IPS-18a (cell line): ENCODE measurements around the gene NNMT.

Source experiments
- H3K27ac ChIP-seq: one replicate; pipeline ENCODE4 v1.5.1; 2013; ENCODE audit warnings: low read length
- H3K27me3 ChIP-seq: one replicate; pipeline ENCODE4 v1.6.1; 2013; ENCODE audit warnings: mild to moderate bottlenecking, low read length; ENCODE audit not compliant: control insufficient read depth, insufficient read depth
- H3K36me3 ChIP-seq: one replicate; pipeline ENCODE4 v1.6.1; 2013; ENCODE audit warnings: low read depth, low read length; ENCODE audit not compliant: control insufficient read depth
- H3K4me1 ChIP-seq: one replicate; pipeline ENCODE4 v1.6.1; 2013; ENCODE audit warnings: low read depth, low read length; ENCODE audit not compliant: control insufficient read depth
- H3K4me3 ChIP-seq: one replicate; pipeline ENCODE4 v1.5.1; 2013; ENCODE audit warnings: low read length
- H3K9ac ChIP-seq: one replicate; pipeline ENCODE4 v1.6.1; 2013; ENCODE audit warnings: mild to moderate bottlenecking, low read length, moderate library complexity
- H3K9me3 ChIP-seq: one replicate; pipeline ENCODE4 v1.6.1; 2013; ENCODE audit warnings: low read depth, low read length; ENCODE audit not compliant: control insufficient read depth

NNMT gene

GRCh38 chr11:114302663-114303062 lies 6.5 kb downstream of the NNMT start:
- Histone ChIP-seq H3K9ac (no peak overlapping the region), H3K4me1 (no peaks in the 10 kb centered on the region), H3K27ac (no peak overlapping the region), H3K36me3 (no peaks in the 10 kb centered on the region), H3K27me3 (no peaks in the 10 kb centered on the region), H3K9me3 (peaks cover 4% of the 10 kb centered on the region), H3K4me3 (no peak overlapping the region)

GRCh38 chr11:114304065-114304464 lies 7.9 kb downstream of the NNMT start:
- H3K9me3 ChIP-seq = peaks cover 4% of the 10 kb centered on the region
- no peaks in the 10 kb centered on the region for H3K36me3 ChIP-seq
- H3K27ac ChIP-seq = no peak overlapping the region
- no peak overlapping the region for H3K4me3 ChIP-seq
- H3K4me1 ChIP-seq = no peaks in the 10 kb centered on the region
- no peaks in the 10 kb centered on the region for H3K27me3 ChIP-seq
- no peak overlapping the region for H3K9ac ChIP-seq

- H3K9ac ChIP-seq = no peak overlapping the region
- H3K4me1 ChIP-seq = no peaks in the 10 kb centered on the region
Observed at GRCh38 chr11:114304969-114305368, 8.8 kb downstream of the NNMT start.

DNA sequence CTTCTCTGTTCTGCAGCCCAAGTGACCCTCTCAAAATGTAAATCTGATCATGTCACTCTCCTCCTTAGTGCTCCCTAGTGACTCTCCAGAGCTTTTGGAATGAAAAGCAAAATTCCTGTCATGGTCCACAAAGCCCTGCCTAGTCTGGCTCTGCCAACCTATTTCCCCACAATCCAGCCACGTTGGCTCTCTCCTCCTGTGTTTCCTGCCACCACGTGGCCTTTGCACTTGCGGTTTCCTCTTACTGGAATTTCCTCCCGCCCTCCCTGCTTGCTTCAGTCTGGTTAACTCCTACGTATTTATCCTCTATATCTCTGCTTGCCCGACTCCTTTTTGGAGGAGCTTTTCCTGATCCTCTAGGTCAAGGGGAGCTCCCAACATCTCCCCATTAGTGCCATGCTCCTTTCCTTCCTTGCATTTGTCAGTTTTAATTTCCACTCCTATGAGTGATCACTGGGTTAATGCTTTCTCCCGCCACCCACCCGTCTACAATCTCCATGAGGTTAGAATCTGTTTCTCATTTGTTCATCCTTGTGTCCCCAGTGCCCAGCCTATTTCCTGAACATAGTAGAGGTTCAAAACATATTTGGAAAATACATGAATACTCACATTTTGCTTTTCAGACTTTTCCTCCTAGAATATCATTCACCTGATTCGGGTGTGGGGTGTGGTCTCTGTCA lies 11.5 kb downstream of the NNMT start:
- H3K4me1 ChIP-seq = no peaks in the 10 kb centered on the region
- H3K27me3 ChIP-seq = no peaks in the 10 kb centered on the region

More at GRCh38 chr11:114304969-114305368, 8.8 kb downstream of the NNMT start:
- Histone ChIP-seq H3K36me3 (no peaks in the 10 kb centered on the region), H3K9me3 (peaks cover 4% of the 10 kb centered on the region), H3K27ac (no peak overlapping the region), H3K4me3 (no peak overlapping the region), H3K27me3 (no peaks in the 10 kb centered on the region)

DNA sequence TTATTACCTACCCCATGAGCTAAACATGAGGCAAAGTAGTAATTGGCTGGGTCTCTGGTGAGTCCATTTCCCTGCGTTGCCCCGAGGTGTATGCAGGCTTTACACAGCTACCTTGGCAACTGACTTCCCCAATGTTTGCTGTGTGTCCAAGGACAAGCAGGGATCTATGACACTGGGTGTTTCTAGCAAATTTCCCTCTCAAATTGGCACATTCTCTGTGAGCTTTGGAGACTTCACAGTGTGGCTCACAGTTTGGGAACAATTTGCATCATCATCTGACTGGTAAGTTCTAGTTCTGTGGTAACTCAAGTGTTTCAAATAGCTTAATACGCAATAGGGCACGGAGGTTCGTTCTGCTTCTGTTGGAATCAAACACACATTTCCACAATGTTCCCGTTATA lies 12.5 kb downstream of the NNMT start:
- no peaks in the 10 kb centered on the region for H3K36me3 ChIP-seq
- H3K4me3 ChIP-seq = no peak overlapping the region
- no peak overlapping the region for H3K27ac ChIP-seq
- no peak overlapping the region for H3K9ac ChIP-seq
- H3K4me1 ChIP-seq = no peaks in the 10 kb centered on the region
- no peaks in the 10 kb centered on the region for H3K9me3 ChIP-seq
- no peaks in the 10 kb centered on the region for H3K27me3 ChIP-seq

More for the DNA sequence above, 11.5 kb downstream of the NNMT start:
- H3K9me3 ChIP-seq = no peaks in the 10 kb centered on the region
- no peaks in the 10 kb centered on the region for H3K36me3 ChIP-seq
- no peak overlapping the region for H3K4me3 ChIP-seq
- no peak overlapping the region for H3K9ac ChIP-seq
- H3K27ac ChIP-seq = no peak overlapping the region

- no peaks in the 10 kb centered on the region for H3K9me3 ChIP-seq
- no peaks in the 10 kb centered on the region for H3K36me3 ChIP-seq
- no peak overlapping the region for H3K9ac ChIP-seq
- H3K27ac ChIP-seq = no peak overlapping the region
- no peaks in the 10 kb centered on the region for H3K27me3 ChIP-seq
- no peak overlapping the region for H3K4me3 ChIP-seq
- H3K4me1 ChIP-seq = no peaks in the 10 kb centered on the region
Observed at GRCh38 chr11:114309517-114309916, 13.3 kb downstream of the NNMT start.

DNA sequence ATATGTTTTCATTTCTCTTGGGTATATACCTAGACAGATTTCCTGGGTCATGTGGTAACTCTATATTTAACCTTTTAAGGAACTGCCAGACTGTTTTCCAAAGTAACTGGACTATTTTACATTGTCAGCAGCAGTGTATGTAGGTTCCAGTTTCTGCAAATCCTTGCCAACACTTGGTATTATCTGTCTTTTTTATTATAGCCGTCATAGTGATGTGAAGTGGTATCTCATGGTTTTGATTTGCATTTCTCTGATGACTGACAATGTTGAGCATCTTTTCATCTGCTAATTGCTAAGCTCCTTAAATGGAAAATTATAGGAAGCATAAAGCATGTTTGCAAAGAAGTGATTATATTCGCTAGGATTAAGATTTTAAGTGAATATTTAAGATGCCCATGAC lies 13.9 kb downstream of the NNMT start:
- Histone ChIP-seq H3K9ac (no peak overlapping the region), H3K27ac (no peak overlapping the region), H3K4me1 (no peaks in the 10 kb centered on the region), H3K27me3 (no peaks in the 10 kb centered on the region), H3K36me3 (no peaks in the 10 kb centered on the region), H3K4me3 (no peak overlapping the region), H3K9me3 (no peaks in the 10 kb centered on the region)

DNA sequence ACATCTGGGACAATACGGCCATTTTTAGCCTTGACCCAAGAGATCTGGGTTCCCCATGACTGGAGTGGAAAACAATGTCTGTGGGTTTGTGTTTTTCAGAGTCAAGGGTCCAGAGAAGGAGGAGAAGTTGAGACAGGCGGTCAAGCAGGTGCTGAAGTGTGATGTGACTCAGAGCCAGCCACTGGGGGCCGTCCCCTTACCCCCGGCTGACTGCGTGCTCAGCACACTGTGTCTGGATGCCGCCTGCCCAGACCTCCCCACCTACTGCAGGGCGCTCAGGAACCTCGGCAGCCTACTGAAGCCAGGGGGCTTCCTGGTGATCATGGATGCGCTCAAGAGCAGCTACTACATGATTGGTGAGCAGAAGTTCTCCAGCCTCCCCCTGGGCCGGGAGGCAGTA lies 15.7 kb downstream of the NNMT start:
- Histone ChIP-seq H3K27me3 (no peaks in the 10 kb centered on the region), H3K4me3 (no peak overlapping the region), H3K9me3 (no peaks in the 10 kb centered on the region), H3K27ac (no peak overlapping the region), H3K36me3 (no peaks in the 10 kb centered on the region), H3K9ac (no peak overlapping the region), H3K4me1 (peaks cover 6% of the 10 kb centered on the region)

- no peaks in the 10 kb centered on the region for H3K36me3 ChIP-seq
- no peak overlapping the region for H3K27ac ChIP-seq
- H3K4me1 ChIP-seq = peaks cover 6% of the 10 kb centered on the region
- H3K4me3 ChIP-seq = no peak overlapping the region
- no peaks in the 10 kb centered on the region for H3K9me3 ChIP-seq
- H3K27me3 ChIP-seq = no peaks in the 10 kb centered on the region
- H3K9ac ChIP-seq = no peak overlapping the region
Observed at GRCh38 chr11:114314096-114314495, 17.9 kb downstream of the NNMT start.

- no peaks in the 10 kb centered on the region for H3K36me3 ChIP-seq
- no peak overlapping the region for H3K27ac ChIP-seq
- H3K4me3 ChIP-seq = no peak overlapping the region
- H3K27me3 ChIP-seq = no peaks in the 10 kb centered on the region
- H3K4me1 ChIP-seq = peaks cover 12% of the 10 kb centered on the region
- H3K9me3 ChIP-seq = no peaks in the 10 kb centered on the region
- no peak overlapping the region for H3K9ac ChIP-seq
Observed at GRCh38 chr11:114315749-114316368, 19.7 kb downstream of the NNMT start.

DNA sequence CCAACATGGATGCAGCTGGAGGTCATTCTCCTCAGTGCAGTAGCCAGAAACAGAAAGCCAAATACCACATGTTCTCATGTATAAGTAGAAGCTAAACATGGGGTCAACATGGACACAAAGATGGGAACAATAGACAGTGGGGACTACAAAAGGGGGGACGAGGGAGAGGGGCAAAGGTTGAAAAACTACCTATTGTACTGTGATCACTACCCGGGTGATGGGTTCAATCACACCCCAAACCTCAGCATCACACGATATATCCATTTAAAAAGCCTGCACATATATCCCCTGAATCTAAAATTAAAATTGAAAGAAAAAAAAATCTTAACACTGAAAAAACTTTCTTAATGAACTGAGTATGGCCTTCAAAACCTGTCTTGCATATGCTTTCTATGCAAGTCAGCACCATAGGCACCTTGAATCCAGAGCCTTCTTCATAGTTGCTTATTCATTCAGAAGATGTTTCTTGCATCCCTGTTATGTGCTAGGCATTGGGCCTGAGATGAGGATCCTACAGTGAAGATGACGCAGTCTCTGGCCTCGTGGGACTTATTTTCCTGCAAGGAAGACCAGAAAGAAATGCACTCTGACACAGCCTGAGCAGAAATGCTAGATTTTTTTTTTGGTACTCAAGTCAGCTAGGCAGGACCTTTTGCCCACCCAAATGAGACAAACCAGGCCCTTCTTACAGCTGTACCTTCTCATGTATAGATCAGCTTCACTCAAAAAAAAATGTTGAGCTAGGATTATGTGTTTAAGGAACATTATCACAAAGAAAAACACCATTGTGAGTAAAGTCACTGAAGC lies 21.0 kb downstream of the NNMT start:
- Histone ChIP-seq H3K9ac (no peak overlapping the region), H3K4me1 (peaks cover 12% of the 10 kb centered on the region), H3K9me3 (no peaks in the 10 kb centered on the region), H3K36me3 (no peaks in the 10 kb centered on the region), H3K4me3 (no peak overlapping the region), H3K27me3 (no peaks in the 10 kb centered on the region), H3K27ac (no peak overlapping the region)
